ENCODE measurements around the gene LAMA2.
"Not testable (repeated sequence)": the region's sequence is repeated elsewhere in the genome, so short reads cannot be mapped to it uniquely, and the experiment has no call there.

LAMA2 gene

GRCh38 chr6:129006724-129007514 lies 124.0 kb downstream of the LAMA2 start:
- DNase-seq (ENCODE audit: low spot score): no peak

DNA sequence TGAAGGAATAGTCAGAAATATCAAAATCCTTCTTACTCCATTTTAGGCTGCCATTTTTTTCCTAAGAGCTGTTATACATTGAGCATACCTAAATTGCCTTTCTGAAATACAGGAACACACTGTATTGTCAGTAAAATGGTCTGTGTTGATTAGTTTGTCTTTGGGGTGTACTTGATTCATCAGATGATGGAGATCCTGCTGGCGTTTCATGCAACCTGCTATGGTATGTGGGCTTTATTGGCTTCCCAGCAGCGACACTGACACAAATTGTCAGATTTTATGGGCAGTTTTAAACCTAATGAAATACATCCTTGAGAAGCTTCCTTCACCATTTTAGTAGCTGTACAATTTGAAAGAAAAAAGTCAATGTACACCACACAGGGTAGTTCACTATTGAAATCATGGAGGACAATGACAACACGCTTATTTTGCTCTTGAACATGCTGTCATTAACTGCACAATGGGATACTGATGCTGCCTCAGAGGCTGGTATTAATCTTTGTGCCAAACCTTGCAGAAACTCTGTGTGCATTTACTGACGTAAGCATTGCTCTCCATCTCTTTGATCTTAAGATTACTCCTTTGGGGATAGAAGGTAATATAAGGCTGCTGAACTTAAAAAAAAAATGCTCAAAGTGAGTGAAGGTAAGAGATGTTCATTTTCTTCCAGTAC lies 124.9 kb downstream of the LAMA2 start:
- DNase-seq (ENCODE audit: low spot score): no peak

GRCh38 chr6:129008591-129008990 lies 125.7 kb downstream of the LAMA2 start:
- no peak for DNase-seq (ENCODE audit: low spot score)

DNA sequence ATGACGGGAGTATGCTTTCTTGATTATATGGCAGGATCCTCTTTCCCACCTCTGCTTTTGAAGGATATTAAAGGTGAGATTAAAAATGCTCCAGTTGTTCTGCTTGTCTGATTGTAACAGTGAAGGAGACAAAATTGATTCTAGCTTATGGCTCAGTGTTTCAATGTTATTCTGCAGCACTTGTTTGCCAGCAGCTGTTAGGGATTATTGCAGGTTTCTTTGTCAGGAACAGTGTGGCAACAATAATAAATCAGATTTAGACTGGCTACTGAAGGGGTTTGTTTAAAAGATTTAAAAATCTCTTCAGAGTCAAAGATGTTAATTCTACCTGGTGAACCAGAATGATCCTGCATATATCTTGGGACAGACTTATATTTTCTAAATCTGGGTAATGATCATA lies 126.9 kb downstream of the LAMA2 start:
- no peak for DNase-seq (ENCODE audit: low spot score)

DNA sequence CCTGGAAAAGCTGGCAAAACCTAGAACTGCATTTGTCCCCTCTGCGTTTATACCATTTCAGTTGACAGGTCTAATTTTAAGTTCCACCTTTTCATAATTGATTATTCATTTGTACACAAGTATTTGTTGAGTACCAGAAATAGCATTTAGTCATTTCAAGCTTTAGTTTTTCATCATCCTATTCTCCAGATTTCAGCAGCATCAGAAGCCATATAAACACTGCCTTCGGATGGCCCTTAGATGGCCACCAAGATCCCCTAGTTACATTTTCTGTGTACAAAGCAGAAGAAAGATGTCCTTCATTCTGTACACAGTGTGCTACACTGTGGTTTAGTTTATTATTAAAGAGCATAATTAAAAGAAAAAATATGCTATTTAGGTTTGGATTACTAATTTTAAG lies 131.4 kb downstream of the LAMA2 start:
- no peak for DNase-seq (ENCODE audit: low spot score)

DNA sequence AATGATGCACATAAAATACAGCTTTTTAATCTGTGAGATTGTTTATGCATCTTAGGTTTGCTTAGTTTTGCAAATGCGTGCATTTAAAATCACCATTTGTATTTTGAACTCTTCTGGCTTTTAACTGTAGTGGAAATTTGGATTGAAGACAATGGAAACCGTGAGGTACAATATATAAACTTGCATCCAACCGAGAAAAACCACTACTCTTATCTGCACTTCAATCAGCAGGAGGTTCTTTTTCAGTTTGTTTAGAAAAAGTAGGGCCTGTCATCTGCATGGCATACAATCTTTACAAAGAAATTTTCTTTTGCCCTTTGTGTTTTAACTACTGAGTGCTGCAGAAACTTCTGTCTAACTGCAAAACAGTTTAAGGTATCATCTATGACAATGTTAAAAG lies 132.8 kb downstream of the LAMA2 start:
- no peak for DNase-seq (ENCODE audit: low spot score)

DNA sequence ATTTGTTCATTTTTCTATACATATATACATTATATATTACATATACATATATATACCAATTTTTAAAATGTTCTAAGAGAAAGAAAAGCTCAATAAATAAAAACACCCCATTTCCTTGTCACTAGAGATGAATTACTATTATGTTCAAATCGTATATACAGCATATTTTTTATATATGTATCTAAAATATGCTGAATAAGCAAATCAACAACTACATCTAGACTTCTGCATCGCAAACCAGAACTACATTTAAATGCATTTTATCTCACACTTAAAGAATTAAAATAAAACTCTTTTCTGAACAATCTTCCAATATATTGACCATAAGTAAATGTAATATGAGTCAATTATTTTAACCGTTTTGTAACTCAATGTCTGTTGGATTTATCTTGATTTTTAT lies 133.9 kb downstream of the LAMA2 start:
- DNase-seq (ENCODE audit: low spot score): no peak

DNA sequence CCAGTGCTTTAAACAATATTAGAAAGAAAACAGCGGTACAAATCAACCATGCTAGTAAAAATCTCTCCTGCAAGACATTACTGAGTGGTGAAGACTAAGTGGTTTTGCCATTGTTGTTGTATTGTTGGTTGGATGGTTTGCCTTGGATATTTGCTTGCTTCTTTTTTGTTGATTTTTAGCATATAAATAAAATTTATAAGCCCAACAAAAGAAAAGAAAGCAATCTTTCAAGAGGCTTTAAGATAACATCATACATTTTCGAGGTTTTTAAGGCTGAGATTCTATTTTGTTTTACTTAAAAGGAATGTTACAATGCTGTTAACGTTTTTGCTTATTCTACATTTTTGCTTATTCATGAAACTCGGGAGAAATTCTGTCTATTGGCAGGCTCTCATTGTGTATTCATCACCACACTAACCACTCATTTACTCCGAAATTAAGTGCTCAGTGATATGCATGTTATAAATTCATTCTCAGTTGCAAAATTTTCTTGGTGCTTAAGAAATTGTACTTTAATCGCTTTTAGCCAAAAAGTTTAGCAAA lies 139.1 kb downstream of the LAMA2 start:
- no peak for DNase-seq (ENCODE audit: low spot score)

DNA sequence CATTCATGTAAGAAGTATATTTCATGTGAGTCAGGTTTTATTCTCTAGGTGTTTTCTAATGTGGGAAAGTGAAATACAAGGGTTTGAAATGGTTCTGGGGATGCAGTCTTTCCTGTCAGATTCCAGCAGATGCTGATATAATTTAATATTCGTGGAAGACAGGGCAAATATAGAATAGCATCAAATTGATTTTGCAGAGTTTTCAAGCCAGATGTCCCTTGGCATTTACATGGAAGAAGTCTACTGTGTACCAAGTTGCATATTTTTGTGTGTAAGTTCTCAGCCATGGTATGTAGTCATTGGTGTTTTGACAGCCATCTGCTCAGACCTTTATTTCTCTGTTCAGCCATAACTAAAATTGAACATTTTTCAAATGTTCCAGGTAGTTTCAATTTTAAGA lies 143.7 kb downstream of the LAMA2 start:
- no peak for DNase-seq (ENCODE audit: low spot score)

DNA sequence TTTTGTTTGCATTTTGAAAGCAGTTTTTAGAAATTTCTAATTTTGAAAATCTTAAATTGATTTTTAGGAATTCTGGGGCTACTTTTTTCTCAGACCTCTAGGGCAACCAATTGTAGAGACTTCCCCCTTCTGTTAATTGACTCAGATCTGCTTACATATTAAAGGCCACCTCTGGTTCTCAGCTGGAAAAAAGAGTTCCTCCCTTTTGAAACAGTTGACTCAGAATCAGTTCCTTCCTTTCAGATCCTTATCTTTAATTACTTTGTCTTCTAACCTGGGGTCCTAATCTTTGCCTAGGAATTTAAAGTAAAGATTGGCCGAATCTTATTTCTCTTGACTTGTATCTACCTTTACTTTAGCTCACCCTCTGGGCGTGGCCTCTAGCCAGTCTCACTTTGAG lies 146.8 kb downstream of the LAMA2 start:
- no peak for DNase-seq (ENCODE audit: low spot score)

DNA sequence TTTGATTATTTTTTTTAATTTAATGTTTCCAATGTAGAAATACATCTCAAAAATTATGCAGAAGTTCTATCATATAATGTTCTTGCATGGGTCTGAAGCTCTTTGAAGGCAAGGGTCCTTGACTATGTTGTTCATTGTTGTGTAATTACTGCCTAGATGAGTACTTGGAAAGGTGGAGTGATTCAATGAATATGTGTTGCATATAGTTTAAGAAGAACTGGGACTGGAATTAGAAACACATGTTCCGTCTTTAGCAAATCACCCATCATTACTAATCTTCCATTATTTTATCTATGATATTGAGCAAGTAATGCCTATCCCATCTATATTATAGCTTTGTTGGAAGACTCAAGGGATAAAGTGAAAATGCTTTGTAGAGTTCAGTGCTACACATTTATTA lies 147.3 kb downstream of the LAMA2 start:
- DNase-seq (ENCODE audit: low spot score): no peak

DNA sequence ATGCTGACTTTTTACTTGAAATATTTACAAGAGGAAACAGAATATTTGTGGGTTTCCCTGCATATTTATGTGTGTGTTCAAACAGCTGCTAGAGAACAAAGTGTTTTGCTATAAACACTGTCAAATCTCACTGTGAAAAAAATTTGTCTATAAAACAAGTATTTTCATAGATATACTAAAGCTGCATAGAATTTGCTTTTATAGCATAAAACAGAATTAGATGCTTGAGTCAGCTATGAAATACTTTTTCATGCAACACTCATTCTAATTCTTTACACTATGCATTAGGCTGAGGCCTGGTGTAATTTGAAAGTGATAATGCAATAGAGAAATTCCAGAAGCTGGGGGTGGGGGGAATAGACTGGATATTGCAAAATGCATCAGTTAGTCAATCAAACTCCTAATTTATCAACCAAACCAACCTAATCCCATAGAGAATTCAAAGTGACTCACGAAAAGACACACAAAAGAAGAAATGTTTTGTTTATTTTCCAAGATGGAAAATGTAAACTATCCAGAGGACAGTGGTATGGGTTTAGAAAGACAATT lies 148.2 kb downstream of the LAMA2 start:
- no peak for DNase-seq (ENCODE audit: low spot score)

DNA sequence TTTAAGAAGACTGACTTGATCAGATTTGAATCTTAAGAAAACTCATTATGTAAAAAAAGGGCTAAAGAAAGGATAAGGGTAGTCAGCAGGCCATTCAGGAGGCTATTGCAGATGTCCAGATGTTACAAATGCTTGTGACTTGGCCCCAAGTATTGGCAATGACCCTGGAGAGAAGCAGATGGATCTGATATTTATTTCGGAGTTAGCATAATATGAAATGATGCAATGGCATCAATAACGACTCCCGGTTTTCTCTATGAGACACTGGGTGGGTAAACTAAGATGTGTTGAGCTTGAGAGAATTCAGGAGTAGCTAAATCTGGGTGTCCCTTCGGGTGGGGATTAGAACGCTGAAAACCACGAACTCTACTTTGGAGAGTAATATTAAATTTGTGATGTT lies 149.7 kb downstream of the LAMA2 start:
- DNase-seq (ENCODE audit: low spot score): no peak

DNA sequence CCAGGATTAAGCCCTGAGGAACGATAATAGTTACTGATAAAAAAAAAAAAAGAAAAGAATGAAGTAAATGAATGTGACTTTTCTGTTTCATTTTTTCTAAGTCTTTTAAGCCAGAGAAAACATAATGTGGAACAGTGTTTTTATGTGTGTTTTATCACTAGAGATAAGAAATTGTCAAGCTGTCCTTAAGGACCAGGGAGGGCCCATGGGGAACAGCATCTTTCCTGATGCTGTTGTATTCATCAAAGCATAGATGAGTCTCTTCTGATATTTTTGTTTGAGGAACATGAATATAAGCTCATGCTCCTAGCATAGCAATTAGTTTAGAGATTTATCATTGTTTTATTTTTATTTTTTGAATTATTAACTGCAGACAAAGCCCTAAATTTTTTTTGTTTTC lies 150.2 kb downstream of the LAMA2 start:
- no peak for DNase-seq (ENCODE audit: low spot score)

DNA sequence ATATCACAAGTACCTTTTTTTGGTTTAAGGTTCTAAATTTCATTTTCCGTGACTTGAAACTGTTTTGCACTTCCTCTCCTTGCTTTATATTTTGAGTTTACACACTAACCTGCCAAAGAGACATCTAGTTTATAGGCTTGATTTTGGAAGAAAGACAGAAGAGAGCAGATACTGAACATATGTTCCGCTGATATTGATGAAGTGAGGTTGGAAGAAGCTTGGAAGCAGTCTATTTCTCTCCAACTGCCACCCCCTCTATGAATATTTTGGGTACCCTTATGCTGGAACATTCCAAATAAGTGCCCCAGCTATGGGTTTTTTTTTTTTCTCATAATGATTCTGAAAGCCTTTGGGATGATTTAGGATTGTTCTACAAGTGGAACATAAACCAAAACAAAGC lies 150.6 kb downstream of the LAMA2 start:
- no peak for DNase-seq (ENCODE audit: low spot score)

DNA sequence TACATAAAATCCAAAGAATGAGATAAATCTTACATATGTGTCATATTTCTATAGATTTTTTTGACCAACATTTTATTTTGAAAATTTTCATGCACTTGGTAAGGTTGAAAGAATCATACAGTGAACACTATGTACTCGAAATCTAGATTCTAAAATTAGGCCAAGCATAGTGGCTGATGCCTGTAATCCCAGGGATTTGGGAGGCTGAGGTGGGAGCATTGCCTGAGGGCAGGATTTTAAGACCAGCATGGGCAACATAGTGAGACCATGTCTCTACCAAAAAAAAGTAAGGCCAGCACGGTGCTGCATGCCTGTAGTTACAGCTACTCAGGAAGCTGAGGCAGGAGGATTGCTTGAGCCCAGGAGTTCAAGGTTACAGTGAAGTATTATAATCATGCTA lies 158.6 kb downstream of the LAMA2 start:
- DNase-seq (ENCODE audit: low spot score): no peak

DNA sequence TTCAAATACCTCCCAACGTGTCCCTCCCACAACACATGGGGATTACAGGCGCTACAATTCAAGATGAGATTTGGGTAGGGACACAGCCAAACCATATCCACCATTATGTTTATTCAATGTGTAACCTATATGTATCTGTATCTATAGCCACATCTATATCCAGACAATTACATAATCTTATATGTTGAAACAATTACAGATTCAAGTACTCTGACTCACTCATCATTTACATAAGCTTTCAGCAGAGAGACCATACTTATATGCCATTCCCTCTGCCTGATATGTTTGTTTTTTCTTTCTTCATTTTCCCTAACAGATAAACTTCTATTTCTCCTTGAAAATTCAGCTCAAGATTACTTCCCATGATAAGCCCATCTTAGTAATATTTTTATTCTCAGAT lies 163.6 kb downstream of the LAMA2 start:
- DNase-seq (ENCODE audit: low spot score): no peak

GRCh38 chr6:129047834-129048233 lies 164.9 kb downstream of the LAMA2 start:
- DNase-seq (ENCODE audit: low spot score): no peak

- no peak for DNase-seq (ENCODE audit: low spot score)
Observed at GRCh38 chr6:129050086-129050485, 167.1 kb downstream of the LAMA2 start.

DNA sequence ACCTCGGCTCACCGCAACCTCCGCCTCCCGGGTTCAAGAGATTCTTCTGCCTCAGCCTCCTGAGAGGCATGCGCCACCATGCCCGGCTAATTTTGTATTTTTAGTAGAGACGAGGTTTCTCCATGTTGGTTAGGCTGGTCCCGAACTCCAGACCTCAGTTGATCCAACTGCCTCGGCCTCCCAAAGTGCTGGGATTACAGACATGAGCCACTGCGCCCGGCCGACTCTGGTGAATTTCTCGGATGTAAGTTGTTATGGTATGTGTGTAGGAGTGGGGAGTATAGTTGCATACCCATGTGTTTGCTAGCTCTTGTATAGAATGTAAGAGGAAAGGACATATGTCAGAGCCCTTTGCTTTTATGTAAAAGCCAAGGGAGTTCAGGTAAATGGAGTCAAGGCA lies 170.2 kb downstream of the LAMA2 start:
- DNase-seq (ENCODE audit: low spot score): not testable (repeated sequence)

- no peak for DNase-seq (ENCODE audit: low spot score)
Observed at GRCh38 chr6:129055796-129056195, 172.9 kb downstream of the LAMA2 start.

GRCh38 chr6:129059650-129060049 lies 176.7 kb downstream of the LAMA2 start:
- DNase-seq (ENCODE audit: low spot score): no peak

- no peak for DNase-seq (ENCODE audit: low spot score)
Observed at GRCh38 chr6:129069006-129069405, 186.1 kb downstream of the LAMA2 start.

All from RKO (cell line).